GM10266 (cell line): ENCODE measurements around the gene MX2.

ENCODE experiments used
- DNase-seq: peaks from one replicate; pipeline ENCODE4 v3.0.0; 2012; ENCODE audit errors: extremely low spot score
- CTCF ChIP-seq: IDR thresholded peaks from 2 replicates; pipeline ENCODE4 v1.5.1; 2012; ENCODE audit warnings: mild to moderate bottlenecking, low read depth; ENCODE audit not compliant: control insufficient read depth, insufficient read depth; ENCODE audit errors: missing control alignments

MX2 gene

GRCh38 chr21:41379901-41380300 lies 18.1 kb downstream of the MX2 start:
- no peak for DNase-seq
- no peak for TF ChIP-seq CTCF

GRCh38 chr21:41381731-41382130 lies 19.9 kb downstream of the MX2 start:
- no peak for DNase-seq
- no peak for TF ChIP-seq CTCF

GRCh38 chr21:41387042-41387819 lies 25.4 kb downstream of the MX2 start:
- TF ChIP-seq CTCF, result no peak
- DNase-seq, result no peak

- no peak for DNase-seq
- TF ChIP-seq CTCF, result no peak
Measured at GRCh38 chr21:41387824-41388223, 26.0 kb downstream of the MX2 start.

GRCh38 chr21:41388259-41388658 lies 26.4 kb downstream of the MX2 start:
- no peak for DNase-seq
- TF ChIP-seq CTCF, result no peak

- DNase-seq, result no peak
- TF ChIP-seq CTCF, result no peak
Measured at GRCh38 chr21:41390043-41390639, 28.3 kb downstream of the MX2 start.

- DNase-seq, result no peak
- TF ChIP-seq CTCF, result no peak
Measured at GRCh38 chr21:41393876-41394465, 32.1 kb downstream of the MX2 start.
